Measurements from ENCODE around the gene BPIFB4.
"Not testable (repeated sequence)": the region's sequence is repeated elsewhere in the genome, so short reads cannot be mapped to it uniquely, and the experiment has no call there.

Gene BPIFB4

DNA sequence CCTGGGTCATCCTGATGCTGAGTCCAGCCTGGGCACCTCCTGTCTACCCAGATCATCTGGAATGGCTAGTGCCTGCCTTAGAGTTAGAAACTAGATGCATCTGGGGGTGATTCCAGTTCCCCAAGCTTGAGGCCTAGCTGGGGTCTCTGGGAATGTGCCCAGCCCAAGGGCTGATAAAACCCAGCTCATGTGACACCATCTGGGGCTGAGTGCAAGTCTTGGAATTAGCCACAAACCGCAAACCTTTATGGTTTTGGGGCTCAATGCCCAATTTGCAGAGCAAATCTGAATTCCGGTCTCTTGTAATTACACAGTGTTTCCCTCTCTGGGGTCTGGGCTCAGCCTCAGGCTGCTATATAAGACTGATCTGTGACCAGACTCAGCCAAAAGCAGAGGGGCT is at the start of gene BPIFB4:
Gene BPIFB4 (plus strand): TSS at position 385 of the 400 bp plus-strand sequence. CDS start 1,884 bp downstream, outside the sequence.
- H3K4me3 Mint-ChIP-seq = no peak within 1 kb of the TSS
- no peaks in the 10 kb centered on the region for H3K4me1 Mint-ChIP-seq (ENCODE audit: low read depth)
- no peaks in the 10 kb centered on the region for H3K9me3 Mint-ChIP-seq
- no peaks in the 10 kb centered on the region for H3K36me3 Mint-ChIP-seq (ENCODE audit: low read depth)
- H3K27me3 Mint-ChIP-seq (ENCODE audit: low read depth) = no peaks in the 10 kb centered on the region
- H3K27ac Mint-ChIP-seq = no peak within 1 kb of the TSS

- Mint-ChIP-seq H3K9me3 (no peaks in the 10 kb centered on the region), H3K4me1 (ENCODE audit: low read depth) (no peaks in the 10 kb centered on the region), H3K27me3 (ENCODE audit: low read depth) (no peaks in the 10 kb centered on the region)
These were observed 49.4 kb upstream of the BPIFB4 start for GRCh38 chr20:33030076-33030475.

DNA sequence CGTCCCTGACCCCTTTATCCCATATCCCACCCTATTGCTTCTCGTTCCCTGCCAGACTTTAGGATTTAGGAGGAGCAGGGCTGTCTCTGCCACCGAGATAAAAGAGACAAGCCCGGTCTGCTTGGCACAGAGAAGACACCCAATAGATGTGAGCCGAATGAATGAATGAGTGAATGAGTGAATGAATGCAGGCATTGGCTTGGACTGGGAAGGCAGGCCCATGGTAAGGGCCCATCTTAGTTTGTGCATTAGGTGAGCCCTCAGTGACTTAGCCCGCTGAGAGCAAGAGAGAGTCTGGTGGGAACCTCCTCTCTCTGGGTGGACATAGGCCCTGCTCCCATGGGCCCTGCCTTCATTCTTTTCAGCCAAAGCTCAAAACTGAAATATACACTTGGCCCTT is 48.9 kb upstream of the BPIFB4 start:
- H3K4me3 Mint-ChIP-seq = no peak overlapping the region
- H3K4me1 Mint-ChIP-seq (ENCODE audit: low read depth) = no peaks in the 10 kb centered on the region
- no peaks in the 10 kb centered on the region for H3K9me3 Mint-ChIP-seq
- no peak overlapping the region for H3K27ac Mint-ChIP-seq
- H3K36me3 Mint-ChIP-seq (ENCODE audit: low read depth) = no peaks in the 10 kb centered on the region
- no peaks in the 10 kb centered on the region for H3K27me3 Mint-ChIP-seq (ENCODE audit: low read depth)

More at GRCh38 chr20:33030076-33030475, 49.4 kb upstream of the BPIFB4 start:
- H3K27ac Mint-ChIP-seq = no peak overlapping the region
- H3K4me3 Mint-ChIP-seq = no peak overlapping the region
- H3K36me3 Mint-ChIP-seq (ENCODE audit: low read depth) = no peaks in the 10 kb centered on the region

DNA sequence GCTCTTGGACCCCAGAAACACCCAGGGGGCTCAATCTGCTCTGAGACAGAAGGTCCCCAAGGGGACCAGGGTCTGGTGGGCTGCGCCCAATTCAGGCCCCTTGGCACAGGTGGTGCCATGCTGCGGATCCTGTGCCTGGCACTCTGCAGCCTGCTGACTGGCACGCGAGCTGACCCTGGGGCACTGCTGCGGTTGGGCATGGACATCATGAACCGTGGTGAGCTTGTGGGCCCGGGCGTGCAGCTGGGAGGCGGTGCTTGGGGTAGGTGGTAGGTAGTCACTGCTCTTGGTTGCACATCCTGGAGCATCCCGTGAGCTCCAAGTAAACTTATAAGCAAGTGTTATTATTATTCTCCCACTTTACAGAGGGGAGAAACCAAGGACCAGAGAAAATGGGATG is 47.9 kb upstream of the BPIFB4 start, which contains the start of gene BPIFB6:
Gene BPIFB6 (plus strand): TSS at position 118 of the 400 bp plus-strand sequence. CDS start 0 bp downstream, at position 118.
- H3K27me3 Mint-ChIP-seq (ENCODE audit: low read depth) = no peaks in the 10 kb centered on the region
- H3K4me3 Mint-ChIP-seq = no peak within 1 kb of the TSS
- H3K9me3 Mint-ChIP-seq = no peaks in the 10 kb centered on the region
- no peaks in the 10 kb centered on the region for H3K36me3 Mint-ChIP-seq (ENCODE audit: low read depth)
- H3K27ac Mint-ChIP-seq = no peak within 1 kb of the TSS
- no peaks in the 10 kb centered on the region for H3K4me1 Mint-ChIP-seq (ENCODE audit: low read depth)

- no peak overlapping the region for H3K4me3 Mint-ChIP-seq
- H3K36me3 Mint-ChIP-seq (ENCODE audit: low read depth) = no peaks in the 10 kb centered on the region
- H3K9me3 Mint-ChIP-seq = no peaks in the 10 kb centered on the region
- H3K4me1 Mint-ChIP-seq (ENCODE audit: low read depth) = no peaks in the 10 kb centered on the region
- no peak overlapping the region for H3K27ac Mint-ChIP-seq
- H3K27me3 Mint-ChIP-seq (ENCODE audit: low read depth) = no peaks in the 10 kb centered on the region
These were observed 46.9 kb upstream of the BPIFB4 start for GRCh38 chr20:33032555-33032954.

DNA sequence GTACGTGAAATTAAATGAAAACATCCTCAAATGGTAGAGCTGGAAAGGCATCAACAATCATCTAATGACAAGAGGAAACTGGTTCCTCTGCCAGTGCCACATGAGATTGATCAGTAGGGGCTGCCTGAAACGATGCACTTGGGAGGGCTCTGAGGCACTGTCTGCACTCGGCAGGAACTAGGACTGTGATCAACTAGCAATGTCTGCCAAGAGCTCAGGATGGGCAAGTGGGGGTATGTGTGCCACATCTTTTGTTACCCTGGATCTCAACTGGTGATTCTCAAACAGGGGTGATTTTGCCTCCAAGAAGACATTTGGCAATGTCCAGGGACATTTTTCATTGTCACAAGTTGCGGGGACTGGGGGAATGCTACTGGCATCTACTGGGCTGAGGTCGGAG is 46.1 kb upstream of the BPIFB4 start:
- Mint-ChIP-seq H3K9me3 (no peaks in the 10 kb centered on the region), H3K27me3 (ENCODE audit: low read depth) (no peaks in the 10 kb centered on the region), H3K4me1 (ENCODE audit: low read depth) (no peaks in the 10 kb centered on the region), H3K27ac (no peak overlapping the region), H3K36me3 (ENCODE audit: low read depth) (no peaks in the 10 kb centered on the region), H3K4me3 (no peak overlapping the region)

- Mint-ChIP-seq H3K4me1 (ENCODE audit: low read depth) (no peaks in the 10 kb centered on the region), H3K4me3 (no peak overlapping the region), H3K27me3 (ENCODE audit: low read depth) (no peaks in the 10 kb centered on the region), H3K9me3 (no peaks in the 10 kb centered on the region), H3K36me3 (ENCODE audit: low read depth) (no peaks in the 10 kb centered on the region), H3K27ac (no peak overlapping the region)
These were observed 45.3 kb upstream of the BPIFB4 start for GRCh38 chr20:33034115-33034514.

- no peaks in the 10 kb centered on the region for H3K9me3 Mint-ChIP-seq
- no peak overlapping the region for H3K27ac Mint-ChIP-seq
- no peaks in the 10 kb centered on the region for H3K36me3 Mint-ChIP-seq (ENCODE audit: low read depth)
- no peaks in the 10 kb centered on the region for H3K4me1 Mint-ChIP-seq (ENCODE audit: low read depth)
- H3K27me3 Mint-ChIP-seq (ENCODE audit: low read depth) = no peaks in the 10 kb centered on the region
- H3K4me3 Mint-ChIP-seq = no peak overlapping the region
These were observed 44.4 kb upstream of the BPIFB4 start for GRCh38 chr20:33034901-33035492.

DNA sequence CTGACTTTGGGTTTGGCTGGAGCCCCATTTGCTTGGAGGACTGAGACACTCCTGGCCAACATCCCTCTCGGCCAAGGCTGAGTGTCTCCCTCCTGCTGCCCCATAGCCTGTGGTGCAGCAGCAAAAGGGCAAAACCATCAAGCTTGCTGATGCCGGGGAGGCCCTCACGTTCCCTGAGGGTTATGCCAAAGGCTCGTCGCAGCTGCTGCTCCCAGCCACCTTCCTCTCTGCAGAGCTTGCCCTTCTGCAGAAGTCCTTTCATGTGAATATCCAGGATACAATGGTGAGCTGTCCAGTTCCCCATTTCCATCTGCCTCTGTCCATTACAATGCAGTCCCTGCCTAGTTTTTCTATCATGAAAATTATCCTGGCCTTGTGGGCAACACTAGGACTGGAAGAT is 42.0 kb upstream of the BPIFB4 start:
- no peaks in the 10 kb centered on the region for H3K36me3 Mint-ChIP-seq (ENCODE audit: low read depth)
- H3K4me1 Mint-ChIP-seq (ENCODE audit: low read depth) = no peaks in the 10 kb centered on the region
- no peak overlapping the region for H3K27ac Mint-ChIP-seq
- no peak overlapping the region for H3K4me3 Mint-ChIP-seq
- H3K27me3 Mint-ChIP-seq (ENCODE audit: low read depth) = no peaks in the 10 kb centered on the region
- H3K9me3 Mint-ChIP-seq = no peaks in the 10 kb centered on the region

- no peaks in the 10 kb centered on the region for H3K36me3 Mint-ChIP-seq (ENCODE audit: low read depth)
- H3K4me1 Mint-ChIP-seq (ENCODE audit: low read depth) = no peaks in the 10 kb centered on the region
- H3K27me3 Mint-ChIP-seq (ENCODE audit: low read depth) = no peaks in the 10 kb centered on the region
- H3K27ac Mint-ChIP-seq = no peak overlapping the region
- no peak overlapping the region for H3K4me3 Mint-ChIP-seq
- H3K9me3 Mint-ChIP-seq = no peaks in the 10 kb centered on the region
These were observed 41.2 kb upstream of the BPIFB4 start for GRCh38 chr20:33038243-33038642.

GRCh38 chr20:33042430-33042829 is 37.0 kb upstream of the BPIFB4 start:
- peaks cover 24% of the 10 kb centered on the region for H3K9me3 Mint-ChIP-seq
- no peaks in the 10 kb centered on the region for H3K36me3 Mint-ChIP-seq (ENCODE audit: low read depth)
- H3K27me3 Mint-ChIP-seq (ENCODE audit: low read depth) = peaks cover 3% of the 10 kb centered on the region
- H3K4me1 Mint-ChIP-seq (ENCODE audit: low read depth) = no peaks in the 10 kb centered on the region
- H3K4me3 Mint-ChIP-seq = no peak overlapping the region
- no peak overlapping the region for H3K27ac Mint-ChIP-seq

- H3K36me3 Mint-ChIP-seq (ENCODE audit: low read depth) = no peaks in the 10 kb centered on the region
- H3K27me3 Mint-ChIP-seq (ENCODE audit: low read depth) = peaks cover 3% of the 10 kb centered on the region
- no peak overlapping the region for H3K4me3 Mint-ChIP-seq
- H3K9me3 Mint-ChIP-seq = peaks cover 24% of the 10 kb centered on the region
- no peaks in the 10 kb centered on the region for H3K4me1 Mint-ChIP-seq (ENCODE audit: low read depth)
- no peak overlapping the region for H3K27ac Mint-ChIP-seq
These were observed 36.3 kb upstream of the BPIFB4 start for GRCh38 chr20:33042983-33043730.

DNA sequence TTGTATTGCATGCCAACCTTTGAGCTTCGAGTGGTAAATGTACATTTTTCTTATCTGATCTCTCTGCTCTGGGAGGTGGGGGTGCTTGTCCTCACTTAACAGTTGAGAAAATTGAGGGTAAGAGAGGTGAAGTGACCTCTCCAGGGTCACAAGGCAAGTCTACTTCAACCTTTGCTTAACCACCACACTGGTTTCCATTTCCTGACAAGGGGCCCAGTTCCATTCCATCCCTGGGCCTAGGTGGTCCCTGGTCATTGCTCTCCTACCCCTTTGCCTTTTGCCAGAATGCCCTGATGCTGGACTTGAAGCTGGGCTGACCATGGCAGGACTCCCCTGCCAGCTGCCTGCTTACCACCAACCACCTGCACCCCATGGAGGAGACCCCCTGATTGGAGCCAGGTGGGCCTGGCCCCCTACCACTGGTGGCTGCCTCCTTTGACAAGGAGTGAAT is 35.7 kb upstream of the BPIFB4 start:
- no peak overlapping the region for H3K27ac Mint-ChIP-seq
- no peaks in the 10 kb centered on the region for H3K4me1 Mint-ChIP-seq (ENCODE audit: low read depth)
- peaks cover 24% of the 10 kb centered on the region for H3K9me3 Mint-ChIP-seq
- no peak overlapping the region for H3K4me3 Mint-ChIP-seq
- peaks cover 3% of the 10 kb centered on the region for H3K27me3 Mint-ChIP-seq (ENCODE audit: low read depth)
- no peaks in the 10 kb centered on the region for H3K36me3 Mint-ChIP-seq (ENCODE audit: low read depth)

- H3K9me3 Mint-ChIP-seq = peaks cover 24% of the 10 kb centered on the region
- H3K36me3 Mint-ChIP-seq (ENCODE audit: low read depth); H3K27ac Mint-ChIP-seq; H3K4me1 Mint-ChIP-seq (ENCODE audit: low read depth); H3K4me3 Mint-ChIP-seq; H3K27me3 Mint-ChIP-seq (ENCODE audit: low read depth): not testable (repeated sequence)
These were observed 34.2 kb upstream of the BPIFB4 start for GRCh38 chr20:33045129-33045721.

- Mint-ChIP-seq H3K9me3 (peaks cover 24% of the 10 kb centered on the region), H3K4me3 (no peak overlapping the region), H3K36me3 (ENCODE audit: low read depth) (no peaks in the 10 kb centered on the region), H3K27ac (no peak overlapping the region), H3K4me1 (ENCODE audit: low read depth) (no peaks in the 10 kb centered on the region), H3K27me3 (ENCODE audit: low read depth) (peaks cover 3% of the 10 kb centered on the region)
These were observed 33.0 kb upstream of the BPIFB4 start for GRCh38 chr20:33046412-33046811.

All from T-helper 1 cell treated with Interleukin-12 subunit alpha and Interleukin-12 subunit beta and Interleukin-4 antibody, amounts not matched to agents 30 μg/mL and 1 μg/mL, for 36 hours (primary cell).